NCI-H146 treated with DMSO at 0.1 percent for 48 hours (cell line): Measurements from ENCODE around the gene OR5L2.
"Not testable (repeated sequence)": the region's sequence is repeated elsewhere in the genome, so short reads cannot be mapped to it uniquely, and the experiment has no call there.

ENCODE experiments used
- DNase-seq: peaks from one replicate; lab custom pipeline; 2025; ENCODE audit not compliant: unreplicated experiment; lab: John Stamatoyannopoulos, UW

Gene OR5L2

DNA sequence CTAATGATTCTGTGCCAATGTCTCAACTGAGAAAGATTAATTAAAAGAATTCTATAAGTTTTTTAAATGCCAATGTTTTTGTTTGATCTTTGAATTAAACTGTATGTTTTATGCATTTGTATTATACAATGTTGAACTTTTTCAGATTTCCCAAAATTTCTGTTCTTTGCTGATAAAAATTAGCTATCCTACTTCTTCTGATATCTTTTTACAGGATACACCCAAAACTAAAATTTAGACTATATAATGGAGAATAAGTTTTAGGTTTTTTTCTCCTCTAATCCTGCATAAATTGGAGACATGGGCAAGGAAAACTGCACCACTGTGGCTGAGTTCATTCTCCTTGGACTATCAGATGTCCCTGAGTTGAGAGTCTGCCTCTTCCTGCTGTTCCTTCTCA, at the start of gene OR5L2:
Gene OR5L2 (plus strand): TSS at position 301 of the 400 bp plus-strand sequence. CDS start 0 bp downstream, at position 301.
- DNase-seq = no peak

DNA sequence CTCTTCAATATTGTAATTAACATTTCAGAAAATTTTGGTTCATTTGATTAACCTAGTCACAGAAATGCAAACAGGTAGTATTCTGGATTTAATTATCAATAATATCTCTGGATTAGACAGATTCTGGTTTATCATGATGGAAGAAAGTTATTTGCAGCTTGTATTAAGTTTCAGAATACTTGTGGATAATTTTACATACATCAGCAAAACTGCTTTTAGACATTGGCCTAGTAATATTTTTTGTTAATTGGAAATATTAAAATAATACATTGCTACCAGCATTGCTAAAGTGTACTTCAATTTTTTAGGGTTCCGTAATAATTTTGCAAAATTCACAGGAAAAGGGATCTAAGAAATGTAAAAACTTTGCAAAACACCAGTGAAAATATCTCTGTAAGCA, 35.4 kb upstream of the OR5L2 start:
- no peak for DNase-seq

- no peak for DNase-seq
These were observed 33.7 kb upstream of the OR5L2 start for GRCh38 chr11:55793321-55793720.

GRCh38 chr11:55795256-55795655, 31.8 kb upstream of the OR5L2 start, which contains the start of gene OR5D14:
Gene OR5D14, plus strand, starts transcription at chr11:55795556. Its CDS starts 0 bp downstream, at chr11:55795556.
- no peak for DNase-seq

GRCh38 chr11:55806248-55806647, 20.8 kb upstream of the OR5L2 start:
- DNase-seq = no peak

- no peak for DNase-seq
These were observed 16.0 kb upstream of the OR5L2 start, which contains the start of gene OR5L1 for GRCh38 chr11:55811067-55811466. Gene OR5L1, plus strand, starts transcription at chr11:55811367. Its CDS starts 100 bp downstream, at chr11:55811467.

GRCh38 chr11:55819330-55819729, 7.7 kb upstream of the OR5L2 start, which contains the start of gene OR5D18:
Gene OR5D18, plus strand, starts transcription at chr11:55819630. Its CDS starts 0 bp downstream, at chr11:55819630.
- no peak for DNase-seq

DNA sequence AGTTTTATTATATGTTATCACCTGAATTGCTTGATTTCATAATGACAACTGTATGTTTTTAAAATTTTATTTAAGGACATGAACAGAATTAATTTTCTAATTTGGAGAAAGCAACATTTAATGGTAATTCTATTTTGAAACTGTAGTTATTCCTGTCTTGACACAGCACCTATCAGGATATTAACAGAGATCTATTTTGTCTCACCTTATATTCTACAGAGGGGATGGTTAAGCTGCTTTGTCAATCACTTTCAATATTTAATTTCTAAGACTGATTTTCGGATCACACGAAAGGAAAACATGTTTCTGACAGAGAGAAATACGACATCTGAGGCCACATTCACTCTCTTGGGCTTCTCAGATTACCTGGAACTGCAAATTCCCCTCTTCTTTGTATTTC, 11.4 kb downstream of the OR5L2 start, which contains the start of gene OR5D16:
Gene OR5D16 (plus strand): TSS at position 301 of the 400 bp plus-strand sequence. CDS start 0 bp downstream, at position 301.
- DNase-seq = no peak

- DNase-seq = no peak
These were observed 20.4 kb downstream of the OR5L2 start for GRCh38 chr11:55847453-55847852.

- DNase-seq = no peak
These were observed 22.0 kb downstream of the OR5L2 start for GRCh38 chr11:55849037-55849436.

GRCh38 chr11:55852141-55852540, 25.1 kb downstream of the OR5L2 start:
- no peak for DNase-seq

GRCh38 chr11:55854704-55855103, 27.7 kb downstream of the OR5L2 start:
- DNase-seq = no peak

DNA sequence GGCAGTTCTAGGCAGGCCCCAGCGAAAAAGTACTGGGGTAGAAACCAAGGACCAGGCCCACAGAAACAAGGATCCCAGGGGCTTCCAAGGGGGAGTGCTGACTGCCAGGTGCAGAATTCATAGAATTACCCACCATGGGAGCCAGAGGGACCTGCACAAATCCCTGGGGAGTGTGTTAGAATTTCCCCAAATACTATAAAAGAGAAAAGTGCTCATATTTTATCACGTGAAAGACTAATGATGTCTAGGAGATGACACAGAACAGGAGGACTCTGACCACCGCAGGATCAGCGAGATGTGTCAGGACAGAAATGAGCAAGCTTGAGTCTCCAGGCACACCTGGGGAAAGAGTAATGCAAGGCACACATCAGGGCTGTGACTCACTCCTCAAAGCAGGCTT, 40.3 kb downstream of the OR5L2 start:
- not testable (repeated sequence) for DNase-seq

DNA sequence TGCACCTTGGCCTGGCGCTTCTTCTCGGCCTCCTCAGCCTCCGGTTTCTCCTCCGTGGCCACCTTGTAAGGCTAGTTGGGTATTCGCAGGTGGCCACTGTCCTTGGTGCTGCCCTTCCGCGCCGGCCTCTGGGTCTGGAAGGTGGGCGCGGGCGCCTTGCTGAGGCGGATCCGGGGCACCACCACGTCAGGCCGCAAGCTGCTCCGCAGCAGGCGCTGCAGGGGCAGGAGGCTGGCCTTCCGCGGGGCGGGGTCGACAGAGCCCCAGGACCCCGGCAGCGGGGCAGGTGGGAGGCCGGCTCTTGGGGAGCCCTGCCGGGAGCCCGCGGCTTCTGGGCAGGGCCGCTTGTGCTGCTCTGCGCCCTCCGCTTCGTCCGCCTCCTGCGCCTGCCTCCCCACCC, 45.7 kb downstream of the OR5L2 start:
- not testable (repeated sequence) for DNase-seq

DNA sequence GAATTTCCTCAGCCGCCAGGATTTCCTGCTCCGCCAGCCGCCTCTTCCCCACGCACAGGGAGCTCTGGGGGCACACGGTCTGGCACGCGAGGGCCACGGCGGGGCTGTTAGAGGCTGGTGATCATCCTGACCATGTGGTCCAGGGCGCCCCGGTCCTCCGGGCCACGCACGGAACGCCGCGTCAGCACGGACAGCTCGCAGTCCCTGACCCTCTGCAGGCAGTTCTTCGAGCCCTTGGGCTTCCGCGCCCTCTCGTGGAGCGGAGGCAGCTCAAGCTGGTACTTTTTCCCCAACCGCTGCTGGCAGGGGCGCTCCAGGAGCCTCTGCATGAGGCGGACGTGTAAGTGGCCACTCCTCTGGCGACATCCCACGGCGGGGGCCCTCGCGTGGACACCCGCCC, 46.1 kb downstream of the OR5L2 start:
- DNase-seq = not testable (repeated sequence)
